Measurements from ENCODE around the gene PLD4.
"Not testable (repeated sequence)": the region's sequence is repeated elsewhere in the genome, so short reads cannot be mapped to it uniquely, and the experiment has no call there.

Gene PLD4

DNA sequence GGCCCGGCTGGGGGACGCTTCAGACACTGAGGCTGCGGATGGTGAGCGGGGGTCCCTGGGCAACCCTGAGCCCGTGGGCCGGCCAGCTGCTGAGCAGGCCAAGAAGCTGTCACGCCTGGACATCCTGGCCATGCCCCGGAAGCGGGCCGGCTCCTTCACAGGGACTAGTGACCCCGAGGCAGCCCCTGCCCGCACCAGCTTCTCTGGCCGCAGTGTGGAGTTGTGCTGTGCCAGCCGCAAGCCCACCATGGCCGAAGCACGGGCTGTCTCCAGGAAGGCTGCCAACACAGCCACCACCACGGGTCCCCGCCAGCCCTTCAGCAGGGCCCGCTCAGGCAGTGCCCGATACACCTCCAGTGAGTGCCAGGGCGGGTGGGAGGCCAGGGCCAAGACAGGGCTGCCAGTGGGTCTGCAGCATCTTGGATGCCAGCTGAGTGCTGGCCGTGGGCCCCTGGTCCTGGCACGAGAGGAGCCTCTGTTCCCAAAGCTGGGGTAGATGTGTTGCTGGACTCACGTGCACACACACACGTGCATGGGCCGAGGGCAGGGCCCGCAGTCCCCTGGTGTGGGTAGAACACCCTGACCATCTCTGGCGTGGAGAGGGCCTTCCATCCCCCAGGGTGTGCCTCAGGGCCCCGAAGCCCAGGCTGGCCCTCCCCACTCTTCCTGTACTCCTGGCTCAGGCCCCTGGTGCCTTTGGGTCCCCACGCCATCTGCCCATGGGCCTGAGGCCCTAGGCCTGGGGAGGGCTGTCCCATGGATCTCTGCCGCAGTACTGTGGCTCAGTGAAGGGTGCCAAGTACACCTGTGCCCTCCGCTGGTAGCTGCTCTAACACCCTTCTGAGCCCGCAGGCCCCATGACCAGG lies 36.8 kb upstream of the PLD4 start:
- no peak for TF ChIP-seq CTCF (IDR thresholded peaks at IDR 0.05; ENCODE audit: low read depth, low read length, missing control alignments)
- DNase-seq (ENCODE audit: low read depth): no peak
- H3K4me3 ChIP-seq (ENCODE audit: low read depth, low read length): no peak overlapping the region

DNA sequence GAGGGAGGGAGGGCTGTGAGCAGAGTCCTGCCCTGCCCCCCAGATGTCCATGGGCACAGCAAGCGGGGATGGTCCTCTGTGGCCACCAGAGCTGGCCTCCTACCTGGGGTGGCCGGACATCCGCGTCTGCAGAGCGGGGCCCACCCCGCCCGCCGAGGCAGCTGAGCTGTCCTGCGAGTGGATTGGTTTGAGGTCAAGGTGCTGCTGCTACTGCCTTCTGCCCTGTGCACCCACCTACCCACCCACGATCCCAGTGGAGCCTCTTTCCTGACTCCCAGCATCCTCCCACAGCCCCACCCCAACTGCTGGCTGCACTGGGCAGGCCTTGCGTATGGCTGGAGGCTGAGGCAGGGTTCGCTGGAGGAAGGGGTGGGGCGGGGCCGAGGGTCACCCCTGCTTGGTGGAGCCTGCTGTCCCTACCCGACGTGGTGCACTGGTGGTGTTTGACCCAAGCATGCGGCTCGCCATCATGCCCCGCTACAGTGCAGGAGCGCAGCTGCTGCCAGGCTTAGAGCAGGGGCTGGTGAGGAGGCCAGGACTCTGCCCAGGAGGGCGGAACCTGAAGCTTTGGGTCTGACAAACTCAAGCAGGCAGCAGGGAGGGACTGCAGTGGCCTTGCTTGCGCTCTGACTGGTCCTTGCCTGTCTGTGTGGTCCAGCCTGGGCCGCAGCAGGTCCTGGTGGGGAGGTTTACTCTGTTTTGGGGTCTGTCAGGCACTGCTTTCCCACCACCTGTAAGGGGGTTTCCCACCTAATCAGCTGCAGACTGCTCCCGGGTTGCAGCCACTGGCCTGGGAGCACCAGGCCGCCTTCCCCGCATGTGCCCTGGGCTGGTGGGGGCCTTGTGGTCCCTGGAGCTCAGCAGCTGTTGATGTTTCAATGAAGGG lies 35.9 kb upstream of the PLD4 start:
- TF ChIP-seq CTCF (IDR thresholded peaks at IDR 0.05; ENCODE audit: low read depth, low read length, missing control alignments): no peak
- H3K4me3 ChIP-seq (ENCODE audit: low read depth, low read length): no peak overlapping the region
- no peak for DNase-seq (ENCODE audit: low read depth)

- no peak for TF ChIP-seq CTCF (IDR thresholded peaks at IDR 0.05; ENCODE audit: low read depth, low read length, missing control alignments)
- DNase-seq (ENCODE audit: low read depth): no peak
These were observed 35.3 kb upstream of the PLD4 start for GRCh38 chr14:104889375-104889757.

DNA sequence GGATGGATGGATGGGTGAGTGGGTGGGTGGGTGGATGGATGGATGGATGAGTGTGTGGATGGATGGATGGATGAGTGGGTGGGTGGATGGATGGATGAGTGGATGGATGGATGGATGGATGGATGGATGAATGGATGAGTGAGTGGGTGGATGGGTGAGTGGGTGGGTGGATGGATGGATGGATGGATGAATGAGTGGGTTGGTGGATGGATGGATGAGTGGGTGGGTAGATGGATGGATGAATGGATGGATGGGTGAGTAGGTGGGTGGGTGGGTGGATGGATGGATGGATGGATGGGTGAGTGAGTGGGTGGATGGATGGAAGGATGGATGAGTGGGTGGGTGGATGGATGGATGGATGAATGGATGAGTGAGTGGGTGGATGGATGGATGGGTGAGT lies 34.4 kb upstream of the PLD4 start:
- not testable (repeated sequence) for H3K4me3 ChIP-seq (ENCODE audit: low read depth, low read length); DNase-seq (ENCODE audit: low read depth)

More at GRCh38 chr14:104889375-104889757, 35.3 kb upstream of the PLD4 start:
- H3K4me3 ChIP-seq (ENCODE audit: low read depth, low read length): no peak overlapping the region

GRCh38 chr14:104891121-104891551 lies 33.5 kb upstream of the PLD4 start:
- no peak for DNase-seq (ENCODE audit: low read depth)
- TF ChIP-seq CTCF (IDR thresholded peaks at IDR 0.05; ENCODE audit: low read depth, low read length, missing control alignments): no peak
- H3K4me3 ChIP-seq (ENCODE audit: low read depth, low read length): no peak overlapping the region

- no peak for TF ChIP-seq CTCF (IDR thresholded peaks at IDR 0.05; ENCODE audit: low read depth, low read length, missing control alignments)
- no peak overlapping the region for H3K4me3 ChIP-seq (ENCODE audit: low read depth, low read length)
- DNase-seq (ENCODE audit: low read depth): no peak
These were observed 32.8 kb upstream of the PLD4 start for GRCh38 chr14:104891664-104892530.

Measured in GM12864 (cell line).